Fibroblast of lung (primary cell): ENCODE results near the gene COL6A2.

ENCODE experiments used
- CTCF ChIP-seq, 2 donors: IDR thresholded peaks in 1 of 2; conservative IDR thresholded peaks in 1 of 2; 1 replicate in 1 of 2; 2 replicates in 1 of 2; pipeline ENCODE4 v1.5.1; 2011 to 2012; ENCODE audit warnings: low read length in 2 of 2, control low read depth in 1 of 2, inconsistent platforms in 1 of 2, low read depth in 1 of 2, mild to moderate bottlenecking in 1 of 2
- EZH2 ChIP-seq: IDR thresholded peaks from 2 replicates; pipeline ENCODE4 v1.5.1; 2012; ENCODE audit warnings: low read length, control low read depth, mild to moderate bottlenecking; ENCODE audit errors: missing control alignments

- TF ChIP-seq CTCF (conservative IDR thresholded peaks at IDR 0.05 in 1 of 2, IDR thresholded peaks at IDR 0.05 in 1 of 2; ENCODE audit: low read depth in 1 of 2, low read length in 2 of 2) (no peak), EZH2 (no peak)
These were observed 42.0 kb upstream of the COL6A2 start for GRCh38 chr21:46055863-46056281.
